ENCODE data around the gene SDR42E2.

GRCh38 chr16:22132801-22133200 is 29.5 kb upstream of the SDR42E2 start:
- TF ChIP-seq POLR2A (IDR thresholded peaks at IDR 0.05; ENCODE audit: low read length) (no peak), JUN (IDR thresholded peaks at IDR 0.05) (no peak), RAD21 (conservative IDR thresholded peaks at IDR 0.05 in 1 of 2, IDR thresholded peaks at IDR 0.05 in 1 of 2) (no peak), RNF2 (IDR thresholded peaks at IDR 0.05; ENCODE audit: borderline replicate concordance, low read depth) (no peak), REST (IDR thresholded peaks at IDR 0.05) (no peak), EP300 (IDR thresholded peaks at IDR 0.05) (no peak), ELK1 (IDR thresholded peaks at IDR 0.05; ENCODE audit: low read depth, low read length) (no peak), ATOH8 (CRISPR knock-in tag; IDR thresholded peaks at IDR 0.05; ENCODE audit: low read depth) (no peak)
- TF ChIP-seq, protein P1, sequence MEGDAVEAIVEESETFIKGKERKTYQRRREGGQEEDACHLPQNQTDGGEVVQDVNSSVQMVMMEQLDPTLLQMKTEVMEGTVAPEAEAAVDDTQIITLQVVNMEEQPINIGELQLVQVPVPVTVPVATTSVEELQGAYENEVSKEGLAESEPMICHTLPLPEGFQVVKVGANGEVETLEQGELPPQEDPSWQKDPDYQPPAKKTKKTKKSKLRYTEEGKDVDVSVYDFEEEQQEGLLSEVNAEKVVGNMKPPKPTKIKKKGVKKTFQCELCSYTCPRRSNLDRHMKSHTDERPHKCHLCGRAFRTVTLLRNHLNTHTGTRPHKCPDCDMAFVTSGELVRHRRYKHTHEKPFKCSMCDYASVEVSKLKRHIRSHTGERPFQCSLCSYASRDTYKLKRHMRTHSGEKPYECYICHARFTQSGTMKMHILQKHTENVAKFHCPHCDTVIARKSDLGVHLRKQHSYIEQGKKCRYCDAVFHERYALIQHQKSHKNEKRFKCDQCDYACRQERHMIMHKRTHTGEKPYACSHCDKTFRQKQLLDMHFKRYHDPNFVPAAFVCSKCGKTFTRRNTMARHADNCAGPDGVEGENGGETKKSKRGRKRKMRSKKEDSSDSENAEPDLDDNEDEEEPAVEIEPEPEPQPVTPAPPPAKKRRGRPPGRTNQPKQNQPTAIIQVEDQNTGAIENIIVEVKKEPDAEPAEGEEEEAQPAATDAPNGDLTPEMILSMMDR (IDR thresholded peaks at IDR 0.05) = no peak
- TF ChIP-seq, protein P2, sequence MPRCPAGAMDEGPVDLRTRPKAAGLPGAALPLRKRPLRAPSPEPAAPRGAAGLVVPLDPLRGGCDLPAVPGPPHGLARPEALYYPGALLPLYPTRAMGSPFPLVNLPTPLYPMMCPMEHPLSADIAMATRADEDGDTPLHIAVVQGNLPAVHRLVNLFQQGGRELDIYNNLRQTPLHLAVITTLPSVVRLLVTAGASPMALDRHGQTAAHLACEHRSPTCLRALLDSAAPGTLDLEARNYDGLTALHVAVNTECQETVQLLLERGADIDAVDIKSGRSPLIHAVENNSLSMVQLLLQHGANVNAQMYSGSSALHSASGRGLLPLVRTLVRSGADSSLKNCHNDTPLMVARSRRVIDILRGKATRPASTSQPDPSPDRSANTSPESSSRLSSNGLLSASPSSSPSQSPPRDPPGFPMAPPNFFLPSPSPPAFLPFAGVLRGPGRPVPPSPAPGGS (IDR thresholded peaks at IDR 0.05) = no peak

All from A549 (cell line).